HCT116 (cell line): ENCODE measurements around the gene DHRS2.

ENCODE experiments used
- CTCF ChIP-seq, 3 experiments: fragments of 200-600 bp in 1 of 3; sonication (generic) in 1 of 3; IDR thresholded peaks in 2 of 3; conservative IDR thresholded peaks in 1 of 3; 2 replicates each; pipeline ENCODE4 v1.5.1; 2012 to 2017; ENCODE audit warnings: low read depth in 2 of 3, low read length in 2 of 3, antibody characterized with exemption in 1 of 3, borderline replicate concordance in 1 of 3, control low read depth in 1 of 3, mild to moderate bottlenecking in 1 of 3, mixed read lengths in 1 of 3, mixed run types in 1 of 3, moderate library complexity in 1 of 3; ENCODE audit not compliant: insufficient read depth in 1 of 3
- EZH2 ChIP-seq: fragments of 200-600 bp; sonication (generic); IDR thresholded peaks from 2 replicates; pipeline ENCODE4 v1.6.1; 2017; ENCODE audit warnings: antibody characterized with exemption, mixed run types
- POLR2A ChIP-seq: IDR thresholded peaks from 2 replicates; pipeline ENCODE4 v1.7.0; 2011; ENCODE audit warnings: borderline replicate concordance; ENCODE audit not compliant: insufficient read depth, insufficient read length; ENCODE audit errors: extremely low read depth
- POLR2AphosphoS5 ChIP-seq: IDR thresholded peaks from 2 replicates; pipeline ENCODE4 v1.6.1; 2011; ENCODE audit warnings: mild to moderate bottlenecking, low read depth, low read length, moderate library complexity
- SIN3A ChIP-seq: IDR thresholded peaks from 2 replicates; pipeline ENCODE4 v1.6.1; 2012; ENCODE audit warnings: low read depth
- SRF ChIP-seq: IDR thresholded peaks from 2 replicates; pipeline ENCODE4 v1.6.1; 2012; ENCODE audit warnings: low read depth
- TF ChIP-seq, protein P1 (sequence below): IDR thresholded peaks from 2 replicates; pipeline ENCODE4 v1.6.1; 2012

GRCh38 chr14:23681337-23681736, 45.2 kb downstream of the DHRS2 start:
- TF ChIP-seq CTCF (IDR thresholded peaks at IDR 0.05 in 2 of 3, conservative IDR thresholded peaks at IDR 0.05 in 1 of 3; ENCODE audit: borderline replicate concordance in 1 of 3, insufficient read depth in 1 of 3, low read depth in 2 of 3, low read length in 2 of 3): no peak
- no peak for TF ChIP-seq POLR2A
- no peak for TF ChIP-seq SRF
- no peak for TF ChIP-seq SIN3A
- no peak for TF ChIP-seq POLR2AphosphoS5
- TF ChIP-seq EZH2: no peak
- TF ChIP-seq, protein P1, sequence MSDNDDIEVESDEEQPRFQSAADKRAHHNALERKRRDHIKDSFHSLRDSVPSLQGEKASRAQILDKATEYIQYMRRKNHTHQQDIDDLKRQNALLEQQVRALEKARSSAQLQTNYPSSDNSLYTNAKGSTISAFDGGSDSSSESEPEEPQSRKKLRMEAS: no peak
